ENCODE results near the gene HECTD1.
"Not testable (repeated sequence)": the region's sequence is repeated elsewhere in the genome, so short reads cannot be mapped to it uniquely, and the experiment has no call there.

Gene HECTD1

GRCh38 chr14:31192544-31192943, 15.0 kb downstream of the HECTD1 start:
- DNase-seq, result not testable (repeated sequence)

- DNase-seq, result no peak
Measured at GRCh38 chr14:31190717-31191263, 16.8 kb downstream of the HECTD1 start.

- no peak for DNase-seq
Measured at GRCh38 chr14:31190219-31190603, 17.4 kb downstream of the HECTD1 start.

GRCh38 chr14:31189346-31190218, 18.0 kb downstream of the HECTD1 start:
- no peak for DNase-seq

GRCh38 chr14:31188744-31189143, 18.8 kb downstream of the HECTD1 start:
- DNase-seq, result no peak

GRCh38 chr14:31182016-31182415, 25.6 kb downstream of the HECTD1 start:
- DNase-seq, result not testable (repeated sequence)

- no peak for DNase-seq
Measured at GRCh38 chr14:31181271-31181670, 26.3 kb downstream of the HECTD1 start.

- DNase-seq, result no peak
Measured at GRCh38 chr14:31180299-31181051, 27.1 kb downstream of the HECTD1 start.

- no peak for DNase-seq
Measured at GRCh38 chr14:31174433-31174832, 33.2 kb downstream of the HECTD1 start.

GRCh38 chr14:31173120-31173837, 34.3 kb downstream of the HECTD1 start:
- no peak for DNase-seq

- no peak for DNase-seq
Measured at GRCh38 chr14:31172084-31172483, 35.5 kb downstream of the HECTD1 start.

- DNase-seq, result no peak
Measured at GRCh38 chr14:31170411-31170810, 37.2 kb downstream of the HECTD1 start.

GRCh38 chr14:31169877-31170276, 37.7 kb downstream of the HECTD1 start:
- no peak for DNase-seq

GRCh38 chr14:31167032-31167431, 40.6 kb downstream of the HECTD1 start:
- no peak for DNase-seq

GRCh38 chr14:31166271-31166561, 41.4 kb downstream of the HECTD1 start:
- no peak for DNase-seq

GRCh38 chr14:31164115-31164514, 43.5 kb downstream of the HECTD1 start:
- DNase-seq, result no peak

- no peak for DNase-seq
Measured at GRCh38 chr14:31162910-31163649, 44.5 kb downstream of the HECTD1 start.

- no peak for DNase-seq
Measured at GRCh38 chr14:31161274-31161673, 46.3 kb downstream of the HECTD1 start.

GRCh38 chr14:31159682-31160296, 47.8 kb downstream of the HECTD1 start:
- no peak for DNase-seq

GRCh38 chr14:31154956-31155355, 52.6 kb downstream of the HECTD1 start:
- DNase-seq, result no peak

GRCh38 chr14:31142455-31143087, 65.0 kb downstream of the HECTD1 start:
- no peak for DNase-seq
